HG02610 (cell line): ENCODE results near the gene PDE4B.
A peak's percentile ranks its signal among the peaks of the same experiment; 100 is the strongest.

ENCODE experiments used
- ATAC-seq: cut with Tn5 transposase; IDR thresholded peaks from one replicate; pipeline ENCODE4 v1.9.1; 2021; ENCODE audit warnings: mild to moderate bottlenecking, moderate library complexity; ENCODE audit not compliant: unreplicated experiment

The PDE4B gene

GRCh38 chr1:66371233-66372005 lies 578.7 kb downstream of the PDE4B start:
- ATAC-seq, result peak; percentile 21

- ATAC-seq, result no peak
Measured at GRCh38 chr1:66372522-66373101, 579.9 kb downstream of the PDE4B start.

- ATAC-seq, result no peak
Measured at GRCh38 chr1:66373157-66373591, 580.5 kb downstream of the PDE4B start.

GRCh38 chr1:66374148-66374547 lies 581.5 kb downstream of the PDE4B start:
- peak; percentile 45 for ATAC-seq

- ATAC-seq, result peak; percentile 61
Measured at GRCh38 chr1:66374561-66375111, 581.9 kb downstream of the PDE4B start.

GRCh38 chr1:66375125-66375524 lies 582.4 kb downstream of the PDE4B start:
- no peak for ATAC-seq

- peak; percentile 98 for ATAC-seq
Measured at GRCh38 chr1:66380452-66381212, 587.9 kb downstream of the PDE4B start.

GRCh38 chr1:66381621-66382275 lies 589.1 kb downstream of the PDE4B start:
- ATAC-seq, result no peak

- ATAC-seq, result no peak
Measured at GRCh38 chr1:66383168-66383567, 590.5 kb downstream of the PDE4B start.

- no peak for ATAC-seq
Measured at GRCh38 chr1:66383611-66384010, 590.9 kb downstream of the PDE4B start.

GRCh38 chr1:66384258-66384921 lies 591.7 kb downstream of the PDE4B start:
- no peak for ATAC-seq

GRCh38 chr1:66386712-66387111 lies 594.0 kb downstream of the PDE4B start:
- ATAC-seq, result no peak

GRCh38 chr1:66388913-66389312 lies 596.2 kb downstream of the PDE4B start:
- ATAC-seq, result no peak

GRCh38 chr1:66393586-66394287 lies 601.0 kb downstream of the PDE4B start:
- peak; percentile 15 for ATAC-seq

- ATAC-seq, result no peak
Measured at GRCh38 chr1:66394603-66395002, 601.9 kb downstream of the PDE4B start.

- ATAC-seq, result peak; percentile 31
Measured at GRCh38 chr1:66395202-66396061, 602.7 kb downstream of the PDE4B start.

- ATAC-seq, result peak; percentile 61
Measured at GRCh38 chr1:66396212-66396890, 603.7 kb downstream of the PDE4B start.

- peak; percentile 24 for ATAC-seq
Measured at GRCh38 chr1:66397192-66397591, 604.5 kb downstream of the PDE4B start.
